HepG2 (cell line): ENCODE data around the gene GRIK4. TPM values are rescaled to one million over a fixed set of nuclear protein-coding genes. Genes with fewer than 3 reads are reported as not detected.

Experiments used
- ATAC-seq: fragments of 200-7000 bp; cut with Tn5 transposase; 3 replicates; pipeline ENCODE4 v1.9.1; 2020; ENCODE audit warnings: mild to moderate bottlenecking, moderate library complexity
- BruUV-seq: library from RNA; stranded (reverse); fragments of 400-500 nt; replicated peaks from 2 replicates; lab custom pipeline; 2021; lab: Mats Ljungman, UMichigan
- CTCF ChIA-PET: fragments of 300-600 bp; formaldehyde crosslinking; extraction: SDS; loops from one replicate; lab custom pipeline; 2021; ENCODE audit warnings: low total read pairs, inconsistent platforms, low intra/inter-chr PET ratio; lab: Yijun Ruan, JAX
- POLR2A ChIA-PET: fragments of 350-600 bp; sonication (Branson Sonifier 250); formaldehyde crosslinking; loops from one replicate; lab custom pipeline; 2020; ENCODE audit warnings: antibody characterized with exemption, inconsistent platforms; lab: Yijun Ruan, JAX
- DNase-seq: peaks from one replicate; pipeline ENCODE4 v3.0.0-alpha.2; 2015; ENCODE audit warnings: low spot score
- FAIRE-seq: peaks from 3 replicates; lab custom pipeline; 2011; peaks lifted over from hg19 to GRCh38; lab: Jason Lieb, UNC
- H2AFZ ChIP-seq: one replicate; pipeline ENCODE4 v1.6.1; 2011; ENCODE audit warnings: low read length, inconsistent platforms
- H3K27ac ChIP-seq: fragments of 300-600 bp; 3 replicates; pipeline ENCODE4 v1.8.0; 2011; ENCODE audit warnings: mixed run types, mild to moderate bottlenecking, mixed read lengths, low read length, inconsistent platforms; ENCODE audit not compliant: insufficient read depth; ENCODE audit errors: extremely low read length
- H3K27me3 ChIP-seq, 2 experiments: fragments of 200-600 bp in 1 of 2; 2 replicates in 1 of 2; 3 replicates in 1 of 2; pipeline versions ENCODE4 v1.6.0 to v1.8.0; 2011; ENCODE audit warnings: low read length in 2 of 2, mild to moderate bottlenecking in 2 of 2, moderate library complexity in 2 of 2, inconsistent platforms in 1 of 2; ENCODE audit not compliant: insufficient read depth in 2 of 2, control insufficient read depth in 1 of 2
- H3K36me3 ChIP-seq, 2 experiments: fragments of 200-600 bp in 1 of 2; replicated peaks in 1 of 2; 2 replicates in 1 of 2; 3 replicates in 1 of 2; pipeline versions ENCODE4 v1.5.1 to v1.8.0; 2011; ENCODE audit warnings: low read length in 2 of 2, inconsistent platforms in 1 of 2; ENCODE audit not compliant: insufficient read depth in 2 of 2, control insufficient read depth in 1 of 2
- H3K4me1 ChIP-seq: 2 replicates; pipeline ENCODE4 v1.5.1; 2012; ENCODE audit warnings: low read length, inconsistent platforms; ENCODE audit not compliant: insufficient read depth
- H3K4me2 ChIP-seq: 2 replicates; pipeline ENCODE4 v1.6.0; 2011; ENCODE audit warnings: low read depth, low read length, inconsistent platforms
- H3K4me3 ChIP-seq, 3 experiments: fragments of 200-600 bp in 1 of 3; sonication (generic), shearing (Covaris generic) in 1 of 3; replicated peaks in 1 of 3; 2 replicates each; pipeline ENCODE4 v1.5.1; 2011 to 2016; ENCODE audit warnings: low read length in 3 of 3, inconsistent platforms in 2 of 3, low read depth in 2 of 3, mild to moderate bottlenecking in 2 of 3, control low read depth in 1 of 3, mixed read lengths in 1 of 3; ENCODE audit not compliant: insufficient read depth in 1 of 3
- H3K79me2 ChIP-seq: one replicate; pipeline ENCODE4 v1.6.1; 2011; ENCODE audit warnings: low read length, inconsistent platforms; ENCODE audit not compliant: insufficient read depth
- H3K9ac ChIP-seq: 2 replicates; pipeline ENCODE4 v1.6.0; 2011; ENCODE audit warnings: mild to moderate bottlenecking, low read depth, low read length, inconsistent platforms; ENCODE audit not compliant: insufficient read depth
- H3K9me3 ChIP-seq: 2 replicates; pipeline ENCODE4 v1.5.1; 2012; ENCODE audit warnings: mild to moderate bottlenecking, low read length
- H4K20me1 ChIP-seq: 2 replicates; pipeline ENCODE4 v1.6.0; 2011; ENCODE audit warnings: inconsistent platforms, mild to moderate bottlenecking, low read length, moderate library complexity; ENCODE audit not compliant: insufficient read depth
- KDM3A ChIP-seq: IDR thresholded peaks from 2 replicates; pipeline ENCODE4 v1.6.1; 2018; ENCODE audit warnings: low read depth, missing compliant biosample characterization
- PPARG ChIP-seq: conservative IDR thresholded peaks from 2 replicates; pipeline ENCODE4 v1.6.1; 2016; ENCODE audit warnings: missing biosample characterization, missing genetic modification reagents
- RNF2 ChIP-seq: fragments of 450-650 bp; conservative IDR thresholded peaks from 2 replicates; pipeline ENCODE4 v1.6.1; 2016; ENCODE audit warnings: low read depth
- ZFYVE20 ChIP-seq: sonication (generic); formaldehyde crosslinking; IDR thresholded peaks from 2 replicates; pipeline ENCODE4 v1.8.0; 2023; ENCODE audit warnings: low read depth, mild to moderate bottlenecking, moderate library complexity, missing genetic modification reagents, borderline replicate concordance
- ZNF256 ChIP-seq: sonication (generic); formaldehyde crosslinking; conservative IDR thresholded peaks from 2 replicates; pipeline ENCODE4 v1.4.0; 2020; ENCODE audit warnings: missing genetic modification reagents
- ZNF354B ChIP-seq: sonication (generic); formaldehyde crosslinking; IDR thresholded peaks from 2 replicates; pipeline ENCODE4 v1.8.0; 2022; ENCODE audit warnings: mild to moderate bottlenecking, missing genetic modification reagents
- ZNF446 ChIP-seq: sonication (generic); formaldehyde crosslinking; IDR thresholded peaks from 2 replicates; pipeline ENCODE4 v1.5.0; 2020; ENCODE audit warnings: mild to moderate bottlenecking, missing genetic modification reagents
- ZNF550 ChIP-seq: sonication (generic); formaldehyde crosslinking; IDR thresholded peaks from 2 replicates; pipeline ENCODE4 v1.4.0; 2020; ENCODE audit warnings: mild to moderate bottlenecking, missing genetic modification reagents, borderline replicate concordance
- ZNF749 ChIP-seq: sonication (generic); formaldehyde crosslinking; IDR thresholded peaks from 2 replicates; pipeline ENCODE4 v1.8.0; 2022; ENCODE audit warnings: mild to moderate bottlenecking, missing genetic modification reagents, moderate library complexity, borderline replicate concordance
- ZNF883 ChIP-seq: sonication (generic); formaldehyde crosslinking; IDR thresholded peaks from 2 replicates; pipeline ENCODE4 v1.5.1; 2020; ENCODE audit warnings: mild to moderate bottlenecking, missing genetic modification reagents; ENCODE audit errors: not compliant biosample characterization
- WGBS: methylation state at CpG from one replicate; pipeline ENCODE4 v1.1.6; 2017; ENCODE audit warnings: low lambda C conversion rate; 5-methylcytosine and 5-hydroxymethylcytosine counted together
- in situ Hi-C: cut with HindIII; loops from 2 replicates; pipeline ENCODE4 v1.10.0; 2017; ENCODE audit warnings: low pct_unique_long_range_greater_than_20kb; ENCODE audit not compliant: extremely low pct_ligation_motif_present
- intact Hi-C: fragments of 100-400 bp; cut with micrococcal nuclease; formaldehyde crosslinking; loops from one replicate; pipeline ENCODE4 v1.10.0; 2022; ENCODE audit not compliant: unreplicated experiment
- polyA plus RNA-seq, 8 experiments: library from polyadenylated mRNA; depleted of rRNA in 3 of 8; stranded (reverse) in 7 of 8; unstranded in 1 of 8; fragments of >200 nt; fragmentation: Illumina TruSeq in 4 of 8; extraction: Trizol in 4 of 8; gene quantifications; 2 replicates each; pipeline versions ENCODE4 v1.2.1 to v1.2.3, GENCODE V29; 2011 to 2016; ENCODE audit warnings: low read depth in 4 of 8, missing spikeins in 1 of 8, mixed read lengths in 1 of 8; ENCODE audit not compliant: insufficient read depth in 1 of 8
- total RNA-seq, 5 experiments: library from RNA; depleted of rRNA; stranded (reverse); fragments of >200 nt; fragmentation: Illumina TruSeq; extraction: Trizol; gene quantifications; 2 replicates each; pipeline ENCODE4 v1.2.3, GENCODE V29; 2016; ENCODE audit warnings: low read depth in 1 of 5
- TF ChIP-seq, protein P1 (sequence below): sonication (generic); formaldehyde crosslinking; IDR thresholded peaks from 2 replicates; pipeline ENCODE4 v1.4.0; 2020; ENCODE audit warnings: mild to moderate bottlenecking, missing genetic modification reagents, borderline replicate concordance
- TF ChIP-seq, protein P2 (sequence below): sonication (generic); formaldehyde crosslinking; IDR thresholded peaks from 2 replicates; pipeline ENCODE4 v1.5.0; 2020; ENCODE audit warnings: missing genetic modification reagents
- TF ChIP-seq, protein P3 (sequence below): sonication (generic); formaldehyde crosslinking; IDR thresholded peaks from 2 replicates; pipeline ENCODE4 v1.4.0; 2020; ENCODE audit warnings: missing genetic modification reagents; ENCODE audit errors: not compliant biosample characterization
- TF ChIP-seq, protein P4 (sequence below): sonication (generic); formaldehyde crosslinking; IDR thresholded peaks from 2 replicates; pipeline ENCODE4 v1.4.0; 2020; ENCODE audit warnings: mild to moderate bottlenecking, missing genetic modification reagents

GRIK4 gene
- total and polyA plus RNA-seq, 2 of the 13 experiments (the other 11 are each of a cell fraction or from before 2014, with no cell fraction given) = 0.04 to 0.07 TPM

DNA sequence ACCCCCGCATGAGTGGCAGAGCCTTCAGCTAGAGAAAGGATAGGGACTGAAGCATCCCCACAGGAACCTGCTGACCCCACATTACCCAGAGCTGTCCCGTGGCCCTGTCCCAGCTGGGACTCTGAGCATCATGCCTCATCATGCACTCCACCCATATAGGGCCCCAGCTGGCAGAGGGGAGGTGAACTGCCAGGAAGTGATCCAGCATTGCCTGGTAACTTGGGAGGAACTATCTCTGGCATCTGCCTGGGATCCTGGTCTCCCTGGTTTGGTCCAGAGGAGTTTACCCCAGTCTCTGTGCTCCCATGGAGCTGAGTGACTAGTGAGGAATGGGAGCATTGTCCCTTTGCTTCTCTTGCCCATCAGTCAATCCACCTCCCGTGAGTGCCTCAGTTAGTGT is 228.8 kb downstream of the GRIK4 start (continued):
- TF ChIP-seq, protein P1, sequence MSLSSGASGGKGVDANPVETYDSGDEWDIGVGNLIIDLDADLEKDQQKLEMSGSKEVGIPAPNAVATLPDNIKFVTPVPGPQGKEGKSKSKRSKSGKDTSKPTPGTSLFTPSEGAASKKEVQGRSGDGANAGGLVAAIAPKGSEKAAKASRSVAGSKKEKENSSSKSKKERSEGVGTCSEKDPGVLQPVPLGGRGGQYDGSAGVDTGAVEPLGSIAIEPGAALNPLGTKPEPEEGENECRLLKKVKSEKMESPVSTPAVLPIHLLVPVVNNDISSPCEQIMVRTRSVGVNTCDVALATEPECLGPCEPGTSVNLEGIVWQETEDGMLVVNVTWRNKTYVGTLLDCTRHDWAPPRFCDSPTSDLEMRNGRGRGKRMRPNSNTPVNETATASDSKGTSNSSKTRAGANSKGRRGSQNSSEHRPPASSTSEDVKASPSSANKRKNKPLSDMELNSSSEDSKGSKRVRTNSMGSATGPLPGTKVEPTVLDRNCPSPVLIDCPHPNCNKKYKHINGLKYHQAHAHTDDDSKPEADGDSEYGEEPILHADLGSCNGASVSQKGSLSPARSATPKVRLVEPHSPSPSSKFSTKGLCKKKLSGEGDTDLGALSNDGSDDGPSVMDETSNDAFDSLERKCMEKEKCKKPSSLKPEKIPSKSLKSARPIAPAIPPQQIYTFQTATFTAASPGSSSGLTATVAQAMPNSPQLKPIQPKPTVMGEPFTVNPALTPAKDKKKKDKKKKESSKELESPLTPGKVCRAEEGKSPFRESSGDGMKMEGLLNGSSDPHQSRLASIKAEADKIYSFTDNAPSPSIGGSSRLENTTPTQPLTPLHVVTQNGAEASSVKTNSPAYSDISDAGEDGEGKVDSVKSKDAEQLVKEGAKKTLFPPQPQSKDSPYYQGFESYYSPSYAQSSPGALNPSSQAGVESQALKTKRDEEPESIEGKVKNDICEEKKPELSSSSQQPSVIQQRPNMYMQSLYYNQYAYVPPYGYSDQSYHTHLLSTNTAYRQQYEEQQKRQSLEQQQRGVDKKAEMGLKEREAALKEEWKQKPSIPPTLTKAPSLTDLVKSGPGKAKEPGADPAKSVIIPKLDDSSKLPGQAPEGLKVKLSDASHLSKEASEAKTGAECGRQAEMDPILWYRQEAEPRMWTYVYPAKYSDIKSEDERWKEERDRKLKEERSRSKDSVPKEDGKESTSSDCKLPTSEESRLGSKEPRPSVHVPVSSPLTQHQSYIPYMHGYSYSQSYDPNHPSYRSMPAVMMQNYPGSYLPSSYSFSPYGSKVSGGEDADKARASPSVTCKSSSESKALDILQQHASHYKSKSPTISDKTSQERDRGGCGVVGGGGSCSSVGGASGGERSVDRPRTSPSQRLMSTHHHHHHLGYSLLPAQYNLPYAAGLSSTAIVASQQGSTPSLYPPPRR (CRISPR knock-in tag) = no peak
- TF ChIP-seq RNF2 = no peak
- no peak for TF ChIP-seq ZNF354B (CRISPR knock-in tag)
- no peak for TF ChIP-seq ZNF550 (CRISPR knock-in tag)
- TF ChIP-seq ZFYVE20 (CRISPR knock-in tag) = no peak
- no peak for TF ChIP-seq ZNF256 (CRISPR knock-in tag)

DNA sequence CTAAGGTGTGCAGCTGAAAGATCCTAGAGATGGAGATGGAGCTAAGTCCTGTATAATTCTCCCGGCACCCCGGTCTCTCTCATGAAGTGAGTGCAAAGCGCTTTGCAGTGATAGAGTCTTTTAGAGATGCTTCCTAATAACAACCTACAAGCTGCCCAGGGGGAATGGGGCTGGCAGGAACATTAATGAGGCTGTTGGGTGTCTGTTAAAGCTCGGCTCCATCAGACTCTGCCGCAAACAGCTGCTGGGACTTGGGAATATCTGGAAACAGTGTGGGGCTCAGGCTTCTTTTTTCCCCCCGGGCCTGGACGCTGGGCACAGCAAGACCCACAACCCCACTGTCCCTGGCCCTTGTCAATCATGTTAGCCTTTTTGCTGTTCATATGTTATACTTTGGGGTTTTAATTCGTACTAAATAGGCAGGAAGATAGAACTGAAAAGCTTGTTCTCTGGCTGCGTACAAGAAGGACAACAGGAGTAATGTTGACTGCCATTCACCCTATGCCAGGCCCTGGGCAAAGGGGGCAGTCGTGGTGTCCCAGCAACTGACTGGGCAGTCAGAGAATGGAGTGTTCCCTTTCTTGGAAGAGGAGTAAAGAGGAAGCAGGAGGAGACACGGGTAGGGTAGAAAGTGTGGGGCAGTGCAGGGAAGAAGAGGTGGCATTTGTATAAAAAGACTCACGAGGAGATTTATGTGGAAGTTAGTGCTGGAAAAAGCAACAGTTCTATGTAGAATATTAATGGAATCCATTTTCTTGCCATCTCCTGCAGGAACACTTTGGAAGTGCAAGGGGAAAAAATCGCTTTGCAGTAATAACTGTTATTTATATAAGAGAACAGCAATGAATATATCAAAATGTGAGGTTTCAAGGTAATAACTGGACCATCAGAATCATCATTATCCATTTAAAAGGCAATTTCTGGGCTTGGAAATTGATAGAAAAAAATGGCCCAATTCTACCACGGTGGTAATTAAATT is 232.8 kb downstream of the GRIK4 start:
- WGBS = 31% methylated on average over 14 of the region's 14 CpGs
- Histone ChIP-seq H3K9ac (no peak overlapping the region), H3K4me3 (no peak overlapping the region), H3K36me3 (no peaks in the 10 kb centered on the region), H3K79me2 (no peaks in the 10 kb centered on the region), H3K4me1 (no peaks in the 10 kb centered on the region), H3K27ac (no peak overlapping the region), H3K9me3 (no peaks in the 10 kb centered on the region), H3K27me3 (peaks cover 0 to 7% of the 10 kb centered on the region in 2 experiments; a peak in 2 of 5 replicates), H2AFZ (no peak overlapping the region), H3K4me2 (no peak overlapping the region), H4K20me1 (no peaks in the 10 kb centered on the region)
- CTCF ChIA-PET = no interaction called here
- ATAC-seq (no peak), FAIRE-seq (no peak), DNase-seq (no peak)
- intact Hi-C loops = no loop called here
- POLR2A ChIA-PET = no interaction called here
- in situ Hi-C loops = no loop called here
- no TSS peak for BruUV-seq
- TF ChIP-seq, protein P2, sequence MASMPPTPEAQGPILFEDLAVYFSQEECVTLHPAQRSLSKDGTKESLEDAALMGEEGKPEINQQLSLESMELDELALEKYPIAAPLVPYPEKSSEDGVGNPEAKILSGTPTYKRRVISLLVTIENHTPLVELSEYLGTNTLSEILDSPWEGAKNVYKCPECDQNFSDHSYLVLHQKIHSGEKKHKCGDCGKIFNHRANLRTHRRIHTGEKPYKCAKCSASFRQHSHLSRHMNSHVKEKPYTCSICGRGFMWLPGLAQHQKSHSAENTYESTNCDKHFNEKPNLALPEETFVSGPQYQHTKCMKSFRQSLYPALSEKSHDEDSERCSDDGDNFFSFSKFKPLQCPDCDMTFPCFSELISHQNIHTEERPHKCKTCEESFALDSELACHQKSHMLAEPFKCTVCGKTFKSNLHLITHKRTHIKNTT (CRISPR knock-in tag) = no peak
- TF ChIP-seq ZNF883 (CRISPR knock-in tag) (no peak), ZNF446 (CRISPR knock-in tag) (no peak), KDM3A (CRISPR knock-in tag) (no peak), PPARG (CRISPR knock-in tag) (no peak), ZNF749 (CRISPR knock-in tag) (no peak)
- TF ChIP-seq, protein P3, sequence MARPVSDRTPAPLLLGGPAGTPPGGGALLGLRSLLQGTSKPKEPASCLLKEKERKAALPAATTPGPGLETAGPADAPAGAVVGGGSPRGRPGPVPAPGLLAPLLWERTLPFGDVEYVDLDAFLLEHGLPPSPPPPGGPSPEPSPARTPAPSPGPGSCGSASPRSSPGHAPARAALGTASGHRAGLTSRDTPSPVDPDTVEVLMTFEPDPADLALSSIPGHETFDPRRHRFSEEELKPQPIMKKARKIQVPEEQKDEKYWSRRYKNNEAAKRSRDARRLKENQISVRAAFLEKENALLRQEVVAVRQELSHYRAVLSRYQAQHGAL (CRISPR knock-in tag) = no peak
- TF ChIP-seq, protein P4, sequence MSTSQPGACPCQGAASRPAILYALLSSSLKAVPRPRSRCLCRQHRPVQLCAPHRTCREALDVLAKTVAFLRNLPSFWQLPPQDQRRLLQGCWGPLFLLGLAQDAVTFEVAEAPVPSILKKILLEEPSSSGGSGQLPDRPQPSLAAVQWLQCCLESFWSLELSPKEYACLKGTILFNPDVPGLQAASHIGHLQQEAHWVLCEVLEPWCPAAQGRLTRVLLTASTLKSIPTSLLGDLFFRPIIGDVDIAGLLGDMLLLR = no peak
